HEK293 (cell line): ENCODE measurements around the gene TREM1.

Experiments used
- CTCF ChIA-PET: fragments of 350-600 bp; formaldehyde crosslinking; extraction: SDS; loops from one replicate; lab custom pipeline; 2021; ENCODE audit warnings: antibody characterized with exemption; lab: Yijun Ruan, JAX
- POLR2A ChIA-PET: fragments of 300-600 bp; formaldehyde crosslinking; extraction: SDS; loops from one replicate; lab custom pipeline; 2020; ENCODE audit warnings: antibody characterized with exemption, inconsistent platforms; lab: Yijun Ruan, JAX
- H3K27ac ChIP-seq: fragments of 200-500 bp; sonication (Bioruptor generic); 2 replicates; pipeline ENCODE4 v1.5.1; 2014; ENCODE audit warnings: low read depth, low read length, control low read depth, inconsistent platforms; ENCODE audit errors: extremely low read depth
- H3K36me3 ChIP-seq, 2 experiments: fragments of 200-500 bp in 1 of 2; sonication (Bioruptor generic) in 1 of 2; 1 replicate in 1 of 2; 2 replicates in 1 of 2; pipeline ENCODE4 v1.5.1; 2014 to 2017; ENCODE audit warnings: inconsistent platforms in 2 of 2, low read length in 2 of 2; ENCODE audit not compliant: control insufficient read depth in 2 of 2, insufficient read depth in 1 of 2
- H3K4me1 ChIP-seq: fragments of 200-500 bp; sonication (Bioruptor generic); 2 replicates; pipeline ENCODE4 v1.5.1; 2014; ENCODE audit warnings: mild to moderate bottlenecking, low read length, inconsistent platforms; ENCODE audit not compliant: control insufficient read depth, insufficient read depth
- H3K4me3 ChIP-seq: 2 replicates; pipeline ENCODE4 v1.5.1; 2011; ENCODE audit warnings: low read depth, mild to moderate bottlenecking, control low read depth, low read length, moderate library complexity
- H3K9me3 ChIP-seq: fragments of 200-500 bp; sonication (Bioruptor generic); 2 replicates; pipeline ENCODE4 v1.5.1; 2014; ENCODE audit warnings: low read depth, low read length, inconsistent platforms; ENCODE audit not compliant: control insufficient read depth, insufficient read depth
- HOXC10 ChIP-seq: sonication (generic); formaldehyde crosslinking; IDR thresholded peaks from 2 replicates; pipeline ENCODE4 v1.8.1; 2023; ENCODE audit warnings: mild to moderate bottlenecking, missing genetic modification reagents
- HOXD13 ChIP-seq: sonication (generic); formaldehyde crosslinking; IDR thresholded peaks from 2 replicates; pipeline ENCODE4 v1.8.0; 2022; ENCODE audit warnings: missing genetic modification reagents, borderline replicate concordance
- MZF1 ChIP-seq: fragments of 450-650 bp; formaldehyde crosslinking; IDR thresholded peaks from 2 replicates; pipeline ENCODE4 v1.5.1; 2017; ENCODE audit warnings: missing biosample characterization, missing genetic modification characterization, borderline replicate concordance
- PRDM2 ChIP-seq: fragments of 450-650 bp; formaldehyde crosslinking; IDR thresholded peaks from 2 replicates; pipeline ENCODE4 v1.5.1; 2016; ENCODE audit warnings: missing biosample characterization, missing genetic modification characterization, borderline replicate concordance
- ZEB2 ChIP-seq: fragments of 450-650 bp; formaldehyde crosslinking; IDR thresholded peaks from 2 replicates; pipeline ENCODE4 v1.5.1; 2016; ENCODE audit warnings: missing biosample characterization, missing genetic modification characterization
- ZNF174 ChIP-seq: fragments of 450-650 bp; formaldehyde crosslinking; IDR thresholded peaks from 2 replicates; pipeline ENCODE4 v1.5.0; 2017; ENCODE audit warnings: missing biosample characterization, mild to moderate bottlenecking, missing genetic modification characterization
- ZNF19 ChIP-seq: fragments of 450-650 bp; formaldehyde crosslinking; IDR thresholded peaks from 2 replicates; pipeline ENCODE4; 2016; ENCODE audit warnings: missing biosample characterization, missing genetic modification characterization, low read depth
- ZNF223 ChIP-seq: fragments of 450-650 bp; formaldehyde crosslinking; IDR thresholded peaks from 2 replicates; pipeline ENCODE4 v1.5.1; 2016; ENCODE audit warnings: missing biosample characterization, missing genetic modification characterization
- ZNF280D ChIP-seq: fragments of 450-650 bp; formaldehyde crosslinking; IDR thresholded peaks from 2 replicates; pipeline ENCODE4 v1.5.1; 2016; ENCODE audit warnings: missing biosample characterization, missing genetic modification characterization
- ZNF335 ChIP-seq: fragments of 450-650 bp; formaldehyde crosslinking; conservative IDR thresholded peaks from 2 replicates; pipeline ENCODE4 v1.5.1; 2016; ENCODE audit warnings: missing biosample characterization, missing genetic modification characterization
- ZNF571 ChIP-seq: fragments of 450-650 bp; formaldehyde crosslinking; IDR thresholded peaks from 2 replicates; pipeline ENCODE4 v1.5.0; 2017; ENCODE audit warnings: missing biosample characterization, missing genetic modification characterization
- ZNF837 ChIP-seq: fragments of 450-650 bp; formaldehyde crosslinking; IDR thresholded peaks from 2 replicates; pipeline ENCODE4 v1.5.1; 2016; ENCODE audit warnings: missing biosample characterization, missing genetic modification characterization

The TREM1 gene

GRCh38 chr6:41325446-41326066 lies 39.1 kb upstream of the TREM1 start:
- Histone ChIP-seq H3K4me1 (no peaks in the 10 kb centered on the region), H3K4me3 (no peak overlapping the region), H3K27ac (no peak overlapping the region), H3K36me3 (no peaks in the 10 kb centered on the region), H3K9me3 (no peaks in the 10 kb centered on the region)
- ChIA-PET CTCF (interaction anchor here (1.3 kb wide), 1 partner anchor 97 kb away, joined by 3 read pairs; no protein-coding TSS in a partner anchor), POLR2A (no interaction called here)
- TF ChIP-seq ZNF335 (tag by site-specific recombination) = no peak
- TF ChIP-seq ZNF837 (tag by site-specific recombination) = no peak
- TF ChIP-seq ZNF174 (tag by site-specific recombination) = no peak
- TF ChIP-seq PRDM2 (tag by site-specific recombination) = no peak
- peak; percentile 57; the same call in 1 of the 2 replicates for TF ChIP-seq MZF1 (tag by site-specific recombination)
- TF ChIP-seq ZNF223 (tag by site-specific recombination) = no peak
- no peak for TF ChIP-seq ZEB2 (tag by site-specific recombination)

- Histone ChIP-seq H3K9me3 (no peaks in the 10 kb centered on the region), H3K36me3 (no peaks in the 10 kb centered on the region), H3K27ac (peak overlapping the region; percentile 28; the same call in 1 of the 2 replicates), H3K4me3 (no peak overlapping the region), H3K4me1 (peaks cover 9% of the 10 kb centered on the region)
- TF ChIP-seq PRDM2 (tag by site-specific recombination) (no peak), HOXD13 (CRISPR knock-in tag) (no peak), ZNF571 (no peak), HOXC10 (CRISPR knock-in tag) (no peak), ZNF19 (tag by site-specific recombination) (no peak), ZNF280D (tag by site-specific recombination) (no peak)
- ChIA-PET POLR2A (interaction anchor here (1.2 to 1.5 kb wide), 4 partner anchors 12 to 249 kb away, joined by 3 to 7 read pairs (median 6); partner anchors contain the start of genes NFYA and OARD1), CTCF (interaction anchor here (0.6 to 8.2 kb wide), 9 partner anchors 10 to 293 kb away, joined by 3 to 177 read pairs (median 8); partner anchors contain the start of gene NCR2)
These were observed 34.7 kb upstream of the TREM1 start for GRCh38 chr6:41321183-41321582.
